ENCODE results near the gene SMYD1.

Gene SMYD1

GRCh38 chr2:88060907-88061275 is 6.7 kb upstream of the SMYD1 start:
- Mint-ChIP-seq H3K9me3 (no peaks in the 10 kb centered on the region), H3K36me3 (ENCODE audit: insufficient read depth) (peaks cover 6% of the 10 kb centered on the region), H3K4me1 (peaks cover 4% of the 10 kb centered on the region), H3K4me3 (no peak overlapping the region), H3K27me3 (no peaks in the 10 kb centered on the region), H3K27ac (ENCODE audit: low read depth) (no peak overlapping the region)
- ATAC-seq (replicated peaks; ENCODE audit: extremely low read depth, poor library complexity, severe bottlenecking): no peak
- no peak for DNase-seq (ENCODE audit: low spot score in 2 of 2)

GRCh38 chr2:88061295-88061694 is 6.3 kb upstream of the SMYD1 start:
- no peaks in the 10 kb centered on the region for H3K27me3 Mint-ChIP-seq
- no peak overlapping the region for H3K4me3 Mint-ChIP-seq
- no peaks in the 10 kb centered on the region for H3K9me3 Mint-ChIP-seq
- H3K27ac Mint-ChIP-seq (ENCODE audit: low read depth): no peak overlapping the region
- H3K36me3 Mint-ChIP-seq (ENCODE audit: insufficient read depth): peaks cover 3% of the 10 kb centered on the region
- DNase-seq (ENCODE audit: low spot score in 2 of 2) (no peak), ATAC-seq (replicated peaks; ENCODE audit: extremely low read depth, poor library complexity, severe bottlenecking) (no peak)
- H3K4me1 Mint-ChIP-seq: peaks cover under 1% of the 10 kb centered on the region

- ATAC-seq (replicated peaks; ENCODE audit: extremely low read depth, poor library complexity, severe bottlenecking) (no peak), DNase-seq (ENCODE audit: low spot score in 2 of 2) (no peak)
- Mint-ChIP-seq H3K4me1 (no peaks in the 10 kb centered on the region), H3K27ac (ENCODE audit: low read depth) (no peak overlapping the region), H3K4me3 (no peak overlapping the region), H3K9me3 (no peaks in the 10 kb centered on the region), H3K36me3 (ENCODE audit: insufficient read depth) (peaks cover 3% of the 10 kb centered on the region), H3K27me3 (peaks cover 24% of the 10 kb centered on the region)
Measured at GRCh38 chr2:88066543-88066942, 1.1 kb upstream of the SMYD1 start.

GRCh38 chr2:88067189-88067588 is 436 bp upstream of the SMYD1 start:
- Mint-ChIP-seq H3K4me3 (no peak overlapping the region), H3K4me1 (no peaks in the 10 kb centered on the region), H3K27ac (ENCODE audit: low read depth) (no peak overlapping the region), H3K36me3 (ENCODE audit: insufficient read depth) (peaks cover 3% of the 10 kb centered on the region), H3K27me3 (peaks cover 24% of the 10 kb centered on the region), H3K9me3 (no peaks in the 10 kb centered on the region)
- ATAC-seq (replicated peaks; ENCODE audit: extremely low read depth, poor library complexity, severe bottlenecking) (no peak), DNase-seq (ENCODE audit: low spot score in 2 of 2) (no peak)

GRCh38 chr2:88068044-88068443 is 419 bp downstream of the SMYD1 start:
- H3K4me3 Mint-ChIP-seq: no peak overlapping the region
- H3K27me3 Mint-ChIP-seq: peaks cover 24% of the 10 kb centered on the region

GRCh38 chr2:88069117-88069516 is 1.5 kb downstream of the SMYD1 start:
- ATAC-seq (replicated peaks; ENCODE audit: extremely low read depth, poor library complexity, severe bottlenecking): no peak

More at GRCh38 chr2:88068044-88068443, 419 bp downstream of the SMYD1 start:
- no peaks in the 10 kb centered on the region for H3K4me1 Mint-ChIP-seq
- peaks cover 3% of the 10 kb centered on the region for H3K36me3 Mint-ChIP-seq (ENCODE audit: insufficient read depth)
- no peak overlapping the region for H3K27ac Mint-ChIP-seq (ENCODE audit: low read depth)
- no peak for DNase-seq (ENCODE audit: low spot score in 2 of 2)
- no peak for ATAC-seq (replicated peaks; ENCODE audit: extremely low read depth, poor library complexity, severe bottlenecking)
- H3K9me3 Mint-ChIP-seq: no peaks in the 10 kb centered on the region

GRCh38 chr2:88070055-88070454 is 2.4 kb downstream of the SMYD1 start:
- ATAC-seq (replicated peaks; ENCODE audit: extremely low read depth, poor library complexity, severe bottlenecking) (no peak), DNase-seq (ENCODE audit: low spot score in 2 of 2) (no peak)
- H3K4me1 Mint-ChIP-seq: no peaks in the 10 kb centered on the region
- H3K36me3 Mint-ChIP-seq (ENCODE audit: insufficient read depth): peaks cover 3% of the 10 kb centered on the region
- no peak overlapping the region for H3K27ac Mint-ChIP-seq (ENCODE audit: low read depth)
- peaks cover 32% of the 10 kb centered on the region for H3K27me3 Mint-ChIP-seq
- no peaks in the 10 kb centered on the region for H3K9me3 Mint-ChIP-seq
- no peak overlapping the region for H3K4me3 Mint-ChIP-seq

More at GRCh38 chr2:88069117-88069516, 1.5 kb downstream of the SMYD1 start:
- Mint-ChIP-seq H3K36me3 (ENCODE audit: insufficient read depth) (peaks cover 3% of the 10 kb centered on the region), H3K27ac (ENCODE audit: low read depth) (no peak overlapping the region), H3K4me1 (no peaks in the 10 kb centered on the region), H3K4me3 (no peak overlapping the region), H3K9me3 (no peaks in the 10 kb centered on the region), H3K27me3 (peaks cover 25% of the 10 kb centered on the region)
- no peak for DNase-seq (ENCODE audit: low spot score in 2 of 2)

GRCh38 chr2:88071365-88071764 is 3.7 kb downstream of the SMYD1 start:
- no peaks in the 10 kb centered on the region for H3K4me1 Mint-ChIP-seq
- no peak for DNase-seq (ENCODE audit: low spot score in 2 of 2)
- H3K36me3 Mint-ChIP-seq (ENCODE audit: insufficient read depth): peaks cover 3% of the 10 kb centered on the region
- H3K27ac Mint-ChIP-seq (ENCODE audit: low read depth): no peak overlapping the region
- ATAC-seq (replicated peaks; ENCODE audit: extremely low read depth, poor library complexity, severe bottlenecking): no peak
- peaks cover 32% of the 10 kb centered on the region for H3K27me3 Mint-ChIP-seq
- no peaks in the 10 kb centered on the region for H3K9me3 Mint-ChIP-seq
- no peak overlapping the region for H3K4me3 Mint-ChIP-seq

GRCh38 chr2:88074150-88074549 is 6.5 kb downstream of the SMYD1 start:
- Mint-ChIP-seq H3K27ac (ENCODE audit: low read depth) (no peak overlapping the region), H3K4me3 (no peak overlapping the region)

GRCh38 chr2:88074854-88075292 is 7.2 kb downstream of the SMYD1 start:
- DNase-seq (ENCODE audit: low spot score in 2 of 2) (no peak), ATAC-seq (replicated peaks; ENCODE audit: extremely low read depth, poor library complexity, severe bottlenecking) (no peak)
- peaks cover 9% of the 10 kb centered on the region for H3K27me3 Mint-ChIP-seq
- no peaks in the 10 kb centered on the region for H3K4me1 Mint-ChIP-seq
- H3K9me3 Mint-ChIP-seq: no peaks in the 10 kb centered on the region
- H3K36me3 Mint-ChIP-seq (ENCODE audit: insufficient read depth): no peaks in the 10 kb centered on the region
- H3K4me3 Mint-ChIP-seq: no peak overlapping the region
- H3K27ac Mint-ChIP-seq (ENCODE audit: low read depth): no peak overlapping the region

More at GRCh38 chr2:88074150-88074549, 6.5 kb downstream of the SMYD1 start:
- DNase-seq (ENCODE audit: low spot score in 2 of 2): no peak
- no peaks in the 10 kb centered on the region for H3K4me1 Mint-ChIP-seq
- no peaks in the 10 kb centered on the region for H3K9me3 Mint-ChIP-seq
- ATAC-seq (replicated peaks; ENCODE audit: extremely low read depth, poor library complexity, severe bottlenecking): no peak
- H3K27me3 Mint-ChIP-seq: peaks cover 13% of the 10 kb centered on the region
- no peaks in the 10 kb centered on the region for H3K36me3 Mint-ChIP-seq (ENCODE audit: insufficient read depth)

- ATAC-seq (replicated peaks; ENCODE audit: extremely low read depth, poor library complexity, severe bottlenecking): no peak
- H3K36me3 Mint-ChIP-seq (ENCODE audit: insufficient read depth): no peaks in the 10 kb centered on the region
- H3K27me3 Mint-ChIP-seq: peaks cover 26% of the 10 kb centered on the region
- DNase-seq (ENCODE audit: low spot score in 2 of 2): no peak
- no peaks in the 10 kb centered on the region for H3K4me1 Mint-ChIP-seq
- no peak overlapping the region for H3K27ac Mint-ChIP-seq (ENCODE audit: low read depth)
- H3K4me3 Mint-ChIP-seq: no peak overlapping the region
- no peaks in the 10 kb centered on the region for H3K9me3 Mint-ChIP-seq
Measured at GRCh38 chr2:88077080-88077479, 9.5 kb downstream of the SMYD1 start.

GRCh38 chr2:88078643-88079172 is 11.1 kb downstream of the SMYD1 start:
- no peaks in the 10 kb centered on the region for H3K9me3 Mint-ChIP-seq
- H3K4me3 Mint-ChIP-seq: no peak overlapping the region
- peaks cover 41% of the 10 kb centered on the region for H3K27me3 Mint-ChIP-seq
- DNase-seq (ENCODE audit: low spot score in 2 of 2): no peak
- ATAC-seq (replicated peaks; ENCODE audit: extremely low read depth, poor library complexity, severe bottlenecking): no peak
- H3K4me1 Mint-ChIP-seq: no peaks in the 10 kb centered on the region
- no peaks in the 10 kb centered on the region for H3K36me3 Mint-ChIP-seq (ENCODE audit: insufficient read depth)
- no peak overlapping the region for H3K27ac Mint-ChIP-seq (ENCODE audit: low read depth)

GRCh38 chr2:88080545-88080944 is 12.9 kb downstream of the SMYD1 start:
- Mint-ChIP-seq H3K36me3 (ENCODE audit: insufficient read depth) (no peaks in the 10 kb centered on the region), H3K27ac (ENCODE audit: low read depth) (no peak overlapping the region), H3K9me3 (no peaks in the 10 kb centered on the region), H3K4me3 (no peak overlapping the region), H3K4me1 (no peaks in the 10 kb centered on the region), H3K27me3 (peaks cover 32% of the 10 kb centered on the region)
- ATAC-seq (replicated peaks; ENCODE audit: extremely low read depth, poor library complexity, severe bottlenecking): no peak
- DNase-seq (ENCODE audit: low spot score in 2 of 2): no peak
